Lower lobe of right lung (tissue), 2 donors: Measurements from ENCODE around the gene IL1RAP. TPM values are rescaled to one million over a fixed set of nuclear protein-coding genes. Genes with fewer than 3 reads are reported as not detected.
A peak's percentile ranks its signal among the peaks of the same experiment; 100 is the strongest.

Source experiments
- ATAC-seq, 2 donors: fragments of 200-7000 bp; cut with Tn5 transposase; one replicate each; pipeline ENCODE4 v1.9.1; 2020 to 2022; ENCODE audit warnings: mild to moderate bottlenecking in 2 of 2, moderate library complexity in 2 of 2
- DNase-seq: peaks from one replicate; pipeline ENCODE4 v3.0.0-alpha.2; 2020
- H3K27ac ChIP-seq: fragments of 200-600 bp; one replicate; pipeline ENCODE4 v1.8.0; 2022
- H3K27me3 ChIP-seq: fragments of 200-600 bp; one replicate; pipeline ENCODE4 v1.8.0; 2022; ENCODE audit warnings: low read depth
- H3K36me3 ChIP-seq: fragments of 200-600 bp; one replicate; pipeline ENCODE4 v1.8.0; 2022; ENCODE audit warnings: mild to moderate bottlenecking
- H3K4me1 ChIP-seq: fragments of 200-600 bp; one replicate; pipeline ENCODE4 v1.8.0; 2022
- H3K4me3 ChIP-seq: fragments of 200-600 bp; one replicate; pipeline ENCODE4 v1.8.0; 2022; ENCODE audit warnings: mild to moderate bottlenecking
- H3K9me3 ChIP-seq: fragments of 200-600 bp; one replicate; pipeline ENCODE4 v1.8.0; 2022
- intact Hi-C: fragments of 100-400 bp; cut with DNase I; formaldehyde crosslinking; loops from one replicate; pipeline ENCODE4 v1.11.0; 2022
- total RNA-seq: library from RNA; stranded (reverse); fragmentation: NEBNext Ultra II Directional; extraction: Animal tissue kit (Norgen Biotek cat#: 25700); gene quantifications from one replicate; pipeline ENCODE4 v1.2.1, GENCODE V29; 2021
- TF ChIP-seq, protein P1 (sequence below): fragments of 200-600 bp; IDR thresholded peaks from one replicate; pipeline ENCODE4 v1.8.0; 2022; ENCODE audit warnings: antibody characterized with exemption, mild to moderate bottlenecking
- donor health status: DM: no; HTN: yes; CAD: no; lungs with severe emphysema.

Gene IL1RAP
- total RNA-seq, 1 donor from 2014 or later = 26.8 TPM

DNA sequence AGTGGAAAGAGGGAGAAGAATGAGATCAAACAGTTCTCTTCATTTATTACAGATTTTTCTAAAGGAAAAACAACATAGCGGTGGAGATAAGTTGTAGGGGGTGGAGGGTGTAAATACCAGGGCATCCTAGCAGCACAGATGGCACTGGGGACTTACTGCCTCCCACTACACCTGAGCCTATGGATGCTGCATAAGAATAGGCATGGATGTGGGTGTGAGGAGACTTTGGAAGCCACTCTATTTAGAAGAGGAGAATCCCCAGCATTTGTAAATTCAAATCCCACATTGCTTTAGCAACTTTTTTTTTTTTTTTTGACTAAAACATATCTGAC lies 27.4 kb upstream of the IL1RAP start:
- Histone ChIP-seq H3K27ac (no peak overlapping the region), H3K27me3 (no peaks in the 10 kb centered on the region), H3K4me3 (no peak overlapping the region), H3K9me3 (no peaks in the 10 kb centered on the region), H3K4me1 (no peaks in the 10 kb centered on the region), H3K36me3 (no peaks in the 10 kb centered on the region)
- TF ChIP-seq, protein P1, sequence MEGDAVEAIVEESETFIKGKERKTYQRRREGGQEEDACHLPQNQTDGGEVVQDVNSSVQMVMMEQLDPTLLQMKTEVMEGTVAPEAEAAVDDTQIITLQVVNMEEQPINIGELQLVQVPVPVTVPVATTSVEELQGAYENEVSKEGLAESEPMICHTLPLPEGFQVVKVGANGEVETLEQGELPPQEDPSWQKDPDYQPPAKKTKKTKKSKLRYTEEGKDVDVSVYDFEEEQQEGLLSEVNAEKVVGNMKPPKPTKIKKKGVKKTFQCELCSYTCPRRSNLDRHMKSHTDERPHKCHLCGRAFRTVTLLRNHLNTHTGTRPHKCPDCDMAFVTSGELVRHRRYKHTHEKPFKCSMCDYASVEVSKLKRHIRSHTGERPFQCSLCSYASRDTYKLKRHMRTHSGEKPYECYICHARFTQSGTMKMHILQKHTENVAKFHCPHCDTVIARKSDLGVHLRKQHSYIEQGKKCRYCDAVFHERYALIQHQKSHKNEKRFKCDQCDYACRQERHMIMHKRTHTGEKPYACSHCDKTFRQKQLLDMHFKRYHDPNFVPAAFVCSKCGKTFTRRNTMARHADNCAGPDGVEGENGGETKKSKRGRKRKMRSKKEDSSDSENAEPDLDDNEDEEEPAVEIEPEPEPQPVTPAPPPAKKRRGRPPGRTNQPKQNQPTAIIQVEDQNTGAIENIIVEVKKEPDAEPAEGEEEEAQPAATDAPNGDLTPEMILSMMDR = no peak
- ATAC-seq (no peak), DNase-seq (no peak)
- intact Hi-C loops = no loop called here

DNA sequence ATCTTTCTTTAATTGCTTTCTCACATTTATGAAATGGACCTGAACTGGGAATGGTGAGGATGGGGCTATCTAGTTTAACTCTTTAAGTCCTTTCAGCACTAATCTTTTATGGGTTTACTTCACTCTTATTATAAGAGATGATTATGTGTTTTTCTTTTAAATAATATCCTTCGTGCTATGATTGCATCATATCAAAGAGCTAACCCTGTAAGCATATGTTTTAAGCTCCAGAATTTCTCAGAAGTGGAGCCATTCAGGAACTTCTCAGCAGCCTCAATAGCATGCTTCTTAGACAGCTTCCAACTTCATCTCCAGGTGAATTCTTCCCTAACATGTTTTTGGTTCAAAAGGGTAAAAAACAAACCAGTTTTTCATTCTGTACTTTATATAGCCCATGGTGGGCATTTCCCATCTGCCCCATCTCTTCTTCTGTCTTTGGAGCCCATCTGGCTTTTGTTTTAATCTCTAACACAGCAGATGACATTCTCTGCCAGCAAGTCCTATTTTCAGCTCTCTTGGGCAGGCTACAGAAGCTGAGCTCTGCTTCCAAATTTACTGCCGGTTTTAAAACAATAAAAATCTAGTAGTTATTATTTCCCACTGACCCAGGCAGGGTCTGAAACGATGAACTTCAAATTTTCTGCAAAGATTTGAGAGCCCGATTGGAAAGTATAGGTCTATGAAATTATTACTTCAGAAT lies 26.8 kb upstream of the IL1RAP start:
- no peaks in the 10 kb centered on the region for H3K27me3 ChIP-seq
- H3K4me1 ChIP-seq = no peaks in the 10 kb centered on the region
- DNase-seq (no peak), ATAC-seq (no peak)
- H3K4me3 ChIP-seq = no peak overlapping the region
- no peaks in the 10 kb centered on the region for H3K36me3 ChIP-seq
- TF ChIP-seq, protein P1 = no peak
- no peak overlapping the region for H3K27ac ChIP-seq
- no peaks in the 10 kb centered on the region for H3K9me3 ChIP-seq
- intact Hi-C loops = no loop called here

DNA sequence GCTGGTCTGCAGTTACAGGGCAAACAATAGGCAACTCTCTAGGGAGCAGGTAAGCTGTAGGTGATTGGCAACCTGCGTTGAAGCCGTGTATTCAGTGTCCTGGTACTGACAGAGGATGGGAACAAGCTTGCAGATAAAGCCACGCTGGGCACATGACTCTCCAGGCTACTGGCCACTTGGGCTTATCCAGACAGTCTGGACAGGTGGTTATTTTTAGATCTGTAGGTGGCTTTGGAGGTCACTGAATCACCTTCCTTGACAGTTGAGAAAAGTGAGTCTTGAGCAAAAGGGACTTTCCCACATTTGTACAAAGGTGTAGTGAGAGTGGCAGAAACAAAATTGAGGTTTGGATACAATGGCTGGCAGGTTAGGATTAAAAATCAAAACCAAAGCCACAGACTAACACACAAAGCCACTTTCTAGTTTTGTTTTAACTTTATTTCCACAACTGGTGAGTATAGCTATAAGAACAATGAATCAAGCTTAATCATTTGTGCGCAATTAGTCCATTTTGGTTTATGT lies 22.3 kb upstream of the IL1RAP start:
- H3K36me3 ChIP-seq = no peaks in the 10 kb centered on the region
- ATAC-seq (peak; percentile 19 to 34), DNase-seq (no peak)
- no peaks in the 10 kb centered on the region for H3K4me1 ChIP-seq
- no peaks in the 10 kb centered on the region for H3K9me3 ChIP-seq
- TF ChIP-seq, protein P1 = no peak
- no peak overlapping the region for H3K27ac ChIP-seq
- intact Hi-C loops = no loop called here
- H3K4me3 ChIP-seq = no peak overlapping the region
- no peaks in the 10 kb centered on the region for H3K27me3 ChIP-seq

DNA sequence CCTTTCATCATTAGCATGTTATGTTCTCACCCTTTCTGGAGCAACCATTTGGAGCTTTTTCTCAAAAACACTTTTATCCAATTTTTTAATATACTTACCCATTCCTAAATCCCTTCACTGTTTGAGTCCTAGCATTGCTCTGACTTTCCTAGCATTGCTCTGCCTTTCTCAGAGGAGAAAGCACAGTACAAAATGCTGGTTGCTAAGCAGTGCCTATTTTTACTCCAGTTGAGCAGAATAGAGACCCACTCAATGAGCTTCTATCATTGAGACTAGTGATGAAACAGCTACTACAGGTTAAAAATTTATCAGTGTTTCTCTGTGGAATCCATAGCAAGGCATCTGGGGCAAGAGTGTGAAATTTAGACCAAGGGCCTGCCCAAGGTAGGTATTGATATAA lies 21.8 kb upstream of the IL1RAP start:
- Histone ChIP-seq H3K4me1 (no peaks in the 10 kb centered on the region), H3K9me3 (no peaks in the 10 kb centered on the region), H3K27ac (no peak overlapping the region), H3K27me3 (no peaks in the 10 kb centered on the region), H3K4me3 (no peak overlapping the region), H3K36me3 (no peaks in the 10 kb centered on the region)
- TF ChIP-seq, protein P1 = no peak
- DNase-seq (no peak), ATAC-seq (no peak)
- intact Hi-C loops = no loop called here

DNA sequence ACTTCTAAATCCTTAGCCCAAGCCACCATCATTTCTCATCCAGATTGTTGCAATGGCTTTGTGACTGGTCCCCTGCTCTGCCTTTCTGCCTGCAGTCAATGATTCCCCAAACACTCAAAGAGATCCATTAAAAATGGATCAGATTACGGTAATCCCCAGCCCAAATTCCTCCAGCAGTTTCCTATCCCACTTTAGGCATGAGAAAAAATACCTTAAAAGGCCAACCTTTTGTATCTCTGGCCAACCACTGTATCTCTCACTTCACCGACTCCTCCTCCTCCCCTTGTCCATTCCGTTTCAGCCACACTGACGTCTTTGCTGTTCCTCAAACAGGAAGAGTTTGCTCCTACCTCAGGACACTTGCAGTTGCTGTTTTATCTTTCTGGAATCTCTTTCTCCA lies 20.9 kb upstream of the IL1RAP start:
- TF ChIP-seq, protein P1 = no peak
- ATAC-seq (no peak), DNase-seq (no peak)
- Histone ChIP-seq H3K4me3 (no peak overlapping the region), H3K27me3 (no peaks in the 10 kb centered on the region), H3K4me1 (no peaks in the 10 kb centered on the region), H3K36me3 (no peaks in the 10 kb centered on the region), H3K9me3 (no peaks in the 10 kb centered on the region), H3K27ac (no peak overlapping the region)
- intact Hi-C loops = no loop called here
